ENCODE measurements around the gene CCDC158. TPM values are rescaled to one million over a fixed set of nuclear protein-coding genes. Genes with fewer than 3 reads are reported as not detected.
"Not testable (repeated sequence)": the region's sequence is repeated elsewhere in the genome, so short reads cannot be mapped to it uniquely, and the experiment has no call there.

CCDC158 gene
- total RNA-seq, 1 donor from 2014 or later = not detected

DNA sequence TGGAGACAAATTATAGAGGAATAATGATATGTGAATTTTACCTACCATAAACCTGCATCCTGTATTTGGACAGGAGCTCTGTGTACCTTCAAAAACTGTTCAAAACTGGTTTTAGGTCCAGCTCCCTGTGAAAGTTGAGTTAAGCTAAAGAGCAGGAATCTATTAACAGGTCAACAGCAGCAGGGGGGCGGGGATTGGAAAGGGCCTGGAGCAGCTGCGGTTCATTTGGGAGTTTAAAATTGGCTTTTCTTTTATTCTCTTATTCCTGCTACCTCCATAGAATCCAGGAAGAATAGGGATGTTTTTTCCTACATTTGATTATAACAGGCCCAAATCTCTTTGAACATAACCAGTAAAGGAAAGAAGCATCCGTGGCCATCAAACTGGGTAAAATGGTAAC is 37.9 kb upstream of the CCDC158 start:
- no peaks in the 10 kb centered on the region for H3K27me3 Mint-ChIP-seq
- H3K4me3 Mint-ChIP-seq = no peak overlapping the region
- H3K36me3 Mint-ChIP-seq (ENCODE audit: low read depth) = no peaks in the 10 kb centered on the region
- TF ChIP-seq CTCF (IDR thresholded peaks at IDR 0.05) = no peak
- H3K27ac Mint-ChIP-seq = no peak overlapping the region
- H3K9me3 Mint-ChIP-seq = peaks cover 8% of the 10 kb centered on the region
- DNase-seq (no peak), ATAC-seq (ENCODE audit: low read depth) (no peak)
- POLR2A ChIA-PET = no interaction called here
- CTCF ChIA-PET = no interaction called here
- intact Hi-C loops (cut with micrococcal nuclease) = no loop called here
- no peaks in the 10 kb centered on the region for H3K4me1 Mint-ChIP-seq

GRCh38 chr4:76458297-76458696 is 37.4 kb upstream of the CCDC158 start:
- Mint-ChIP-seq H3K4me1 (no peaks in the 10 kb centered on the region), H3K27me3 (peaks cover 5% of the 10 kb centered on the region), H3K36me3 (ENCODE audit: low read depth) (no peaks in the 10 kb centered on the region), H3K9me3 (peaks cover 8% of the 10 kb centered on the region), H3K4me3 (no peak overlapping the region), H3K27ac (no peak overlapping the region)
- no peak for TF ChIP-seq CTCF (IDR thresholded peaks at IDR 0.05)
- DNase-seq (no peak), ATAC-seq (ENCODE audit: low read depth) (no peak)
- CTCF ChIA-PET = no interaction called here
- intact Hi-C loops (cut with micrococcal nuclease) = no loop called here
- POLR2A ChIA-PET = no interaction called here

- intact Hi-C loops (cut with micrococcal nuclease) = no loop called here
- POLR2A ChIA-PET = no interaction called here
- H3K27ac Mint-ChIP-seq = no peak overlapping the region
- no peak for ATAC-seq (ENCODE audit: low read depth)
- H3K27me3 Mint-ChIP-seq = peaks cover 5% of the 10 kb centered on the region
- DNase-seq = no peak
- no peaks in the 10 kb centered on the region for H3K36me3 Mint-ChIP-seq (ENCODE audit: low read depth)
- H3K4me3 Mint-ChIP-seq = no peak overlapping the region
- CTCF ChIA-PET = no interaction called here
- no peaks in the 10 kb centered on the region for H3K4me1 Mint-ChIP-seq
- no peak for TF ChIP-seq CTCF (IDR thresholded peaks at IDR 0.05)
- H3K9me3 Mint-ChIP-seq = peaks cover 4% of the 10 kb centered on the region
These were observed 36.9 kb upstream of the CCDC158 start for GRCh38 chr4:76457885-76458284.

DNA sequence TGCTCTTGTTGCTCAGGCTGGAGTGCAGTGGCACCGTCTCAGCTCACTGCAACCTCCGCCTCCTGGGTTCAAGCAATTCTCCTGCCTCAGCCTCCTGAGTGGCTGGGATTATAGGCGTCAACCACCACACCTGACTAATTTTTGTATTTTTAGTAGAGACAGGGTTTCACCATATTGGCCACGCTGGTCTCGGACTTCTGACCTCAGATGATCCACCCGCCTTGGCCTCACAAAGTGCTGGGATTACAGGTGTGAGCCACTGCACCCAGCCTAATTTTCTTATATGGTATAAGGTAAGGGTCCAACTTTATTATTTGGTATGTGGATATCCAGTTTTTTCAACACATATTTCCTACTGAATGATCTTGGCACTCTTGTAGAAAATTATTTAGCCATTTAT is 33.1 kb upstream of the CCDC158 start:
- ATAC-seq (ENCODE audit: low read depth); H3K9me3 Mint-ChIP-seq; H3K27me3 Mint-ChIP-seq; H3K27ac Mint-ChIP-seq; H3K4me3 Mint-ChIP-seq; H3K4me1 Mint-ChIP-seq; DNase-seq; POLR2A ChIA-PET; CTCF ChIA-PET; H3K36me3 Mint-ChIP-seq (ENCODE audit: low read depth); intact Hi-C loops (cut with micrococcal nuclease): not testable (repeated sequence)

DNA sequence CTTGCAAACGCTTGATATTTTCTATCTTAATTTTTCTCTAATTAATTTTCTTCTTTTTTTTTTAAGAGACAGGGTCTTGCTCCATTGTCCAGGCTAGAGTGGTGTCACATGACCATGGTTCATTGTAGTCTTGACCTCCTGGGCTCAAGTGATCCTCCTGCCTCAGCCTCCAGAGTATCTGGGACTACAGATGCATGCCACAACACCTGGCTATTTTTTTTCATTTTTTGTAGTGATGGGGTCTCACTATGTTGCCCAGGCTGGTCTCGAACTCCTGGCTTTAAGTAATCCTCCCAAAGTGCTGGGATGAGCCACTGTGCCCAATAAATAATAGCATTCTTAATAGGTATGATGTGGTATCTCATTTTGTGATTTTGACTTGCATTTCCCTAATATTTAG is 32.3 kb upstream of the CCDC158 start:
- no peak for ATAC-seq (ENCODE audit: low read depth)
- Mint-ChIP-seq H3K4me1 (no peaks in the 10 kb centered on the region), H3K9me3 (no peaks in the 10 kb centered on the region), H3K36me3 (ENCODE audit: low read depth) (no peaks in the 10 kb centered on the region), H3K27me3 (peaks cover 5% of the 10 kb centered on the region), H3K4me3 (no peak overlapping the region), H3K27ac (no peak overlapping the region)
- CTCF ChIA-PET = no interaction called here
- no peak for DNase-seq
- POLR2A ChIA-PET = no interaction called here
- no peak for TF ChIP-seq CTCF (IDR thresholded peaks at IDR 0.05)
- intact Hi-C loops (cut with micrococcal nuclease) = no loop called here

- Mint-ChIP-seq H3K9me3 (no peaks in the 10 kb centered on the region), H3K4me3 (no peak overlapping the region), H3K4me1 (no peaks in the 10 kb centered on the region), H3K36me3 (ENCODE audit: low read depth) (no peaks in the 10 kb centered on the region), H3K27me3 (peaks cover 5% of the 10 kb centered on the region), H3K27ac (no peak overlapping the region)
- ChIA-PET CTCF (no interaction called here), POLR2A (no interaction called here)
- ATAC-seq (ENCODE audit: low read depth) = no peak
- TF ChIP-seq CTCF (IDR thresholded peaks at IDR 0.05) = no peak
- DNase-seq = no peak
- intact Hi-C loops (cut with micrococcal nuclease) = no loop called here
These were observed 28.9 kb upstream of the CCDC158 start for GRCh38 chr4:76449833-76450232.

Measured in activated B cell treated with CpG ODN at 0.5 μM for 24 hours (primary cell).